Smooth muscle cell (in vitro differentiated cells): ENCODE results near the gene ZSWIM1. TPM values are rescaled to one million over a fixed set of nuclear protein-coding genes. Genes with fewer than 3 reads are reported as not detected.

Experiments
- DNase-seq: peaks from one replicate; lab custom pipeline; 2025; ENCODE audit not compliant: unreplicated experiment; lab: John Stamatoyannopoulos, UW
- H2AFZ ChIP-seq: fragments of 200-600 bp; sonication (generic); 2 replicates; pipeline ENCODE4 v1.6.0; 2016; ENCODE audit warnings: antibody characterized with exemption, low read depth, mild to moderate bottlenecking
- H3F3A ChIP-seq: fragments of 200-600 bp; sonication (generic); 2 replicates; pipeline ENCODE4 v1.6.0; 2017; ENCODE audit warnings: antibody characterized with exemption, low read depth
- H3K27ac ChIP-seq: fragments of 200-600 bp; sonication (generic); 2 replicates; pipeline ENCODE4 v1.5.1; 2016; ENCODE audit warnings: low read depth, mild to moderate bottlenecking
- H3K27me3 ChIP-seq: fragments of 200-600 bp; sonication (generic); 2 replicates; pipeline ENCODE4 v1.6.1; 2016; ENCODE audit warnings: low read depth, mild to moderate bottlenecking
- H3K36me3 ChIP-seq: fragments of 200-600 bp; sonication (generic); 2 replicates; pipeline ENCODE4 v1.5.1; 2016; ENCODE audit warnings: low read depth
- H3K4me1 ChIP-seq: fragments of 200-600 bp; sonication (generic); 2 replicates; pipeline ENCODE4 v1.5.1; 2016; ENCODE audit warnings: low read depth
- H3K4me2 ChIP-seq: fragments of 200-600 bp; sonication (generic); 2 replicates; pipeline ENCODE4 v1.6.0; 2016; ENCODE audit warnings: mild to moderate bottlenecking
- H3K4me3 ChIP-seq: fragments of 200-600 bp; sonication (generic); 2 replicates; pipeline ENCODE4 v1.5.1; 2016; ENCODE audit warnings: mild to moderate bottlenecking
- H3K79me2 ChIP-seq: fragments of 200-600 bp; sonication (generic); 2 replicates; pipeline ENCODE4 v1.6.0; 2016; ENCODE audit warnings: low read depth, mild to moderate bottlenecking
- H3K9ac ChIP-seq: fragments of 200-600 bp; sonication (generic); 2 replicates; pipeline ENCODE4 v1.6.0; 2016; ENCODE audit warnings: low read depth
- H3K9me3 ChIP-seq: fragments of 200-600 bp; sonication (generic); replicated peaks from 2 replicates; pipeline ENCODE4 v1.5.1; 2016; ENCODE audit warnings: low read depth
- H4K20me1 ChIP-seq: fragments of 200-600 bp; sonication (generic); 2 replicates; pipeline ENCODE4 v1.6.0; 2016; ENCODE audit warnings: low read depth
- CTCF ChIP-seq: fragments of 200-600 bp; sonication (generic); IDR thresholded peaks from 2 replicates; pipeline ENCODE4 v1.5.1; 2017; ENCODE audit warnings: borderline replicate concordance, mild to moderate bottlenecking, antibody characterized with exemption; ENCODE audit not compliant: insufficient read depth, poor library complexity, severe bottlenecking
- WGBS: methylation state at CpG from one replicate; pipeline ENCODE4 v1.1.7; 2016; ENCODE audit warnings: low lambda C conversion rate; 5-methylcytosine and 5-hydroxymethylcytosine counted together
- polyA plus RNA-seq: library from polyadenylated mRNA; unstranded; fragments of >200 nt; fragmentation: Nextera tagmentation; extraction: Ambion mirVana; gene quantifications from 2 replicates; pipeline ENCODE4 v1.2.1, GENCODE V29; 2016
- total RNA-seq: library from RNA; depleted of rRNA; stranded (reverse); fragments of >200 nt; gene quantifications from 2 replicates; pipeline ENCODE4 v1.2.3, GENCODE V29; 2014

The ZSWIM1 gene
- total and polyA plus RNA-seq, 2 experiments from 2014 or later, result 5.7 to 12.2 TPM

- H3K4me2 ChIP-seq, result peak overlapping the region; percentile 86
- peak overlapping the region; percentile 55 for H2AFZ ChIP-seq
- WGBS, result 33% methylated on average over 4 of the region's 4 CpGs
- no peaks in the 10 kb centered on the region for H3K27me3 ChIP-seq
- DNase-seq, result no peak
- H3K9me3 ChIP-seq, result no peaks in the 10 kb centered on the region
- H3K79me2 ChIP-seq, result no peaks in the 10 kb centered on the region
- no peaks in the 10 kb centered on the region for H3K36me3 ChIP-seq
- H3K9ac ChIP-seq, result peak overlapping the region; percentile 86
- no peaks in the 10 kb centered on the region for H3F3A ChIP-seq
- peaks cover 10% of the 10 kb centered on the region for H3K4me1 ChIP-seq
- no peak for TF ChIP-seq CTCF
- H4K20me1 ChIP-seq, result no peaks in the 10 kb centered on the region
- peak overlapping the region; percentile 78 for H3K27ac ChIP-seq
- H3K4me3 ChIP-seq, result peak overlapping the region; percentile 58
Observed at GRCh38 chr20:45912344-45912682, 31.3 kb downstream of the ZSWIM1 start.

GRCh38 chr20:45913116-45913515 lies 32.1 kb downstream of the ZSWIM1 start:
- no peak for DNase-seq
- no peak overlapping the region for H3K27ac ChIP-seq
- no peak overlapping the region for H2AFZ ChIP-seq
- 83% methylated on average over 5 of the region's 5 CpGs for WGBS
- no peaks in the 10 kb centered on the region for H3K36me3 ChIP-seq
- H3K9me3 ChIP-seq, result no peaks in the 10 kb centered on the region
- H3K4me1 ChIP-seq, result peaks cover 10% of the 10 kb centered on the region
- H3K4me2 ChIP-seq, result no peak overlapping the region
- H3K79me2 ChIP-seq, result no peaks in the 10 kb centered on the region
- TF ChIP-seq CTCF, result no peak
- no peak overlapping the region for H3K9ac ChIP-seq
- H4K20me1 ChIP-seq, result no peaks in the 10 kb centered on the region
- H3K4me3 ChIP-seq, result no peak overlapping the region
- no peaks in the 10 kb centered on the region for H3F3A ChIP-seq
- H3K27me3 ChIP-seq, result no peaks in the 10 kb centered on the region

GRCh38 chr20:45917790-45918141 lies 36.7 kb downstream of the ZSWIM1 start:
- no peak for TF ChIP-seq CTCF
- Histone ChIP-seq H3K36me3 (no peaks in the 10 kb centered on the region), H3K4me3 (no peak overlapping the region), H4K20me1 (no peaks in the 10 kb centered on the region), H3K4me2 (no peak overlapping the region), H3K27me3 (no peaks in the 10 kb centered on the region), H3K9ac (no peak overlapping the region), H2AFZ (no peak overlapping the region), H3K9me3 (no peaks in the 10 kb centered on the region), H3K79me2 (no peaks in the 10 kb centered on the region), H3K4me1 (peaks cover 16% of the 10 kb centered on the region), H3F3A (peaks cover 27% of the 10 kb centered on the region), H3K27ac (peak overlapping the region; percentile 94)
- WGBS, result 7% methylated on average over 5 of the region's 5 CpGs
- DNase-seq, result no peak

GRCh38 chr20:45918182-45918737 lies 37.2 kb downstream of the ZSWIM1 start:
- Histone ChIP-seq H3K79me2 (no peaks in the 10 kb centered on the region), H3K4me1 (peaks cover 16% of the 10 kb centered on the region), H3K9ac (peak overlapping the region; percentile 42), H3K27me3 (no peaks in the 10 kb centered on the region), H2AFZ (no peak overlapping the region), H3K9me3 (no peaks in the 10 kb centered on the region), H3F3A (peaks cover 27% of the 10 kb centered on the region), H3K27ac (peak overlapping the region; percentile 94), H3K4me2 (no peak overlapping the region), H3K4me3 (no peak overlapping the region), H3K36me3 (no peaks in the 10 kb centered on the region), H4K20me1 (no peaks in the 10 kb centered on the region)
- no peak for TF ChIP-seq CTCF
- no peak for DNase-seq
- WGBS, result 41% methylated on average over 5 of the region's 5 CpGs
